Measurements from ENCODE around the gene CDYL. TPM values are rescaled to one million over a fixed set of nuclear protein-coding genes. Genes with fewer than 3 reads are reported as not detected.
A peak's percentile ranks its signal among the peaks of the same experiment; 100 is the strongest.

The CDYL gene
- total and polyA plus RNA-seq, 2 of the 4 experiments (the other 2 are of a cell fraction) = 14.2 to 92.1 TPM

DNA sequence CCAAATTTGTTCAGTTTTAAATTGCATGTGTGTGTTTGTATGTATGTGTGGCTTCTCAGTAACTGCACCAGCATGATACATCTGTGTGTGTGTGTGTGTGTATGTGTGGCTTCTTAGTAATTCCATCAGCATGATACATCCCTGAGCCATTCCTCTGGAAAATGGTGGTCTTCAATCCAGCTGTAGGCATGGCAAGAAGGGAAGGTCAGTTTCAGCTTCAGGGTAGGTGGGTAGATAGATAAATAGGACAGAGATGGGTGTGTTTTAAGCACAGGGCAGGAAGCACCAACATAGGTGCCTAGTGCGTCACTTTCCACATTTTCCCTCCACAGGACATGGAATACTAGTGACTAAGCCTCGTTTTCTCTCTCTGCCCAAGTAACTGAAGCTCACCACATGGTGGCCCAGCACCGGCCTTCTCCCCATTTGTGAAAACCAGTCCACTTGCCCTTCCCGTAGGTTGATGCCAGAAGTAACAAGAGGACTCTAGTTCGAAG, 144.8 kb downstream of the CDYL start:
- Histone ChIP-seq H3K14ac (replicated peaks; ENCODE audit: low read depth, low read length) (0 out of 2 replicates have a peak overlapping the region, but pooled peaks have one; percentile 28), H3K9me3 (ENCODE audit: control insufficient read depth, insufficient read depth, low read length) (no peaks in the 10 kb centered on the region), H4K5ac (ENCODE audit: low read depth, low read length) (no peak overlapping the region), H2AK5ac (ENCODE audit: low read depth, low read length) (no peak overlapping the region), H2BK5ac (ENCODE audit: low read depth, low read length, poor library complexity, severe bottlenecking) (no peak overlapping the region), H3K4ac (ENCODE audit: low read depth, low read length) (no peak overlapping the region), H3K18ac (ENCODE audit: low read depth, low read length) (no peak overlapping the region), H2BK15ac (ENCODE audit: low read depth, low read length) (no peak overlapping the region), H3K4me3 (ENCODE audit: insufficient read depth, low read depth, low read length) (no peak overlapping the region), H3K36me3 (ENCODE audit: control insufficient read depth, insufficient read depth, low read length) (0 out of 2 replicates have a peak, but pooled peaks cover 2% of the 10 kb centered on the region), H3K23ac (ENCODE audit: low read depth, low read length) (no peak overlapping the region), H2AFZ (replicated peaks; ENCODE audit: low read length, poor library complexity) (no peak overlapping the region), H3K4me2 (ENCODE audit: low read depth, low read length) (no peak overlapping the region), H3K27me3 (ENCODE audit: control insufficient read depth, insufficient read depth, low read length) (no peaks in the 10 kb centered on the region), H3K9ac (ENCODE audit: low read depth, low read length) (no peak overlapping the region), H4K20me1 (ENCODE audit: insufficient read depth, low read length) (peaks cover 16% of the 10 kb centered on the region; the same call in 1 of the 2 replicates), H3K56ac (ENCODE audit: extremely low read depth, insufficient read depth, low read length) (no peak overlapping the region), H4K91ac (ENCODE audit: insufficient read depth, low read depth, low read length) (no peak overlapping the region), H3K27ac (ENCODE audit: insufficient read depth, low read length) (no peak overlapping the region), H2AK9ac (replicated peaks; ENCODE audit: low read depth, low read length, poor library complexity) (no peak overlapping the region), H3K4me1 (ENCODE audit: control insufficient read depth, insufficient read depth, low read length) (no peaks in the 10 kb centered on the region), H4K8ac (ENCODE audit: low read depth in 2 of 2, low read length in 2 of 2) (no peak overlapping the region), H2BK120ac (ENCODE audit: low read depth, low read length) (no peak overlapping the region), H2BK20ac (ENCODE audit: low read depth, low read length) (no peak overlapping the region), H3K79me1 (ENCODE audit: low read depth in 1 of 2, low read length in 2 of 2) (peaks cover 37 to 57% of the 10 kb centered on the region in 2 experiments), H3K9me1 (ENCODE audit: insufficient read depth, low read length) (no peaks in the 10 kb centered on the region; the same call in 1 of the 2 replicates)
- 90% methylated on average over 2 of the region's 5 CpGs; no CpG with 5 or more reads in 1 of the 2 experiments for WGBS, 2 experiments (ENCODE audit: extremely low coverage in 2 of 2, insufficient read length in 1 of 2)
- TF ChIP-seq NFE2L2 (IDR thresholded peaks at IDR 0.05; ENCODE audit: low read depth, low read length) (no peak), BHLHE40 (IDR thresholded peaks at IDR 0.05; ENCODE audit: low read depth, low read length) (no peak), SMC3 (IDR thresholded peaks at IDR 0.05; ENCODE audit: low read depth, low read length) (no peak), MAFK (IDR thresholded peaks at IDR 0.05; ENCODE audit: low read depth, low read length) (no peak), RCOR1 (IDR thresholded peaks at IDR 0.05; ENCODE audit: insufficient replicate concordance, low read length) (no peak), MXI1 (IDR thresholded peaks at IDR 0.05; ENCODE audit: borderline replicate concordance, low read depth, low read length) (no peak), CEBPB (IDR thresholded peaks at IDR 0.05; ENCODE audit: low read depth, low read length) (no peak), RAD21 (IDR thresholded peaks at IDR 0.05; ENCODE audit: low read length) (no peak), FOS (IDR thresholded peaks at IDR 0.05; ENCODE audit: low read depth, low read length) (no peak), CHD1 (IDR thresholded peaks at IDR 0.05; ENCODE audit: low read depth, low read length) (no peak), RFX5 (IDR thresholded peaks at IDR 0.05; ENCODE audit: low read depth, low read length) (no peak), MAZ (IDR thresholded peaks at IDR 0.05; ENCODE audit: borderline replicate concordance, low read depth, low read length) (no peak), POLR2A (IDR thresholded peaks at IDR 0.05; ENCODE audit: low read depth, low read length) (no peak)
- TF ChIP-seq, protein P1, sequence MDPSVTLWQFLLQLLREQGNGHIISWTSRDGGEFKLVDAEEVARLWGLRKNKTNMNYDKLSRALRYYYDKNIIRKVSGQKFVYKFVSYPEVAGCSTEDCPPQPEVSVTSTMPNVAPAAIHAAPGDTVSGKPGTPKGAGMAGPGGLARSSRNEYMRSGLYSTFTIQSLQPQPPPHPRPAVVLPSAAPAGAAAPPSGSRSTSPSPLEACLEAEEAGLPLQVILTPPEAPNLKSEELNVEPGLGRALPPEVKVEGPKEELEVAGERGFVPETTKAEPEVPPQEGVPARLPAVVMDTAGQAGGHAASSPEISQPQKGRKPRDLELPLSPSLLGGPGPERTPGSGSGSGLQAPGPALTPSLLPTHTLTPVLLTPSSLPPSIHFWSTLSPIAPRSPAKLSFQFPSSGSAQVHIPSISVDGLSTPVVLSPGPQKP (IDR thresholded peaks at IDR 0.05; ENCODE audit: borderline replicate concordance, low read depth, low read length) = no peak
- TF ChIP-seq, protein P2, sequence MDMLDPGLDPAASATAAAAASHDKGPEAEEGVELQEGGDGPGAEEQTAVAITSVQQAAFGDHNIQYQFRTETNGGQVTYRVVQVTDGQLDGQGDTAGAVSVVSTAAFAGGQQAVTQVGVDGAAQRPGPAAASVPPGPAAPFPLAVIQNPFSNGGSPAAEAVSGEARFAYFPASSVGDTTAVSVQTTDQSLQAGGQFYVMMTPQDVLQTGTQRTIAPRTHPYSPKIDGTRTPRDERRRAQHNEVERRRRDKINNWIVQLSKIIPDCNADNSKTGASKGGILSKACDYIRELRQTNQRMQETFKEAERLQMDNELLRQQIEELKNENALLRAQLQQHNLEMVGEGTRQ (IDR thresholded peaks at IDR 0.05; ENCODE audit: low read depth, low read length) = no peak
- TF ChIP-seq, protein P3, sequence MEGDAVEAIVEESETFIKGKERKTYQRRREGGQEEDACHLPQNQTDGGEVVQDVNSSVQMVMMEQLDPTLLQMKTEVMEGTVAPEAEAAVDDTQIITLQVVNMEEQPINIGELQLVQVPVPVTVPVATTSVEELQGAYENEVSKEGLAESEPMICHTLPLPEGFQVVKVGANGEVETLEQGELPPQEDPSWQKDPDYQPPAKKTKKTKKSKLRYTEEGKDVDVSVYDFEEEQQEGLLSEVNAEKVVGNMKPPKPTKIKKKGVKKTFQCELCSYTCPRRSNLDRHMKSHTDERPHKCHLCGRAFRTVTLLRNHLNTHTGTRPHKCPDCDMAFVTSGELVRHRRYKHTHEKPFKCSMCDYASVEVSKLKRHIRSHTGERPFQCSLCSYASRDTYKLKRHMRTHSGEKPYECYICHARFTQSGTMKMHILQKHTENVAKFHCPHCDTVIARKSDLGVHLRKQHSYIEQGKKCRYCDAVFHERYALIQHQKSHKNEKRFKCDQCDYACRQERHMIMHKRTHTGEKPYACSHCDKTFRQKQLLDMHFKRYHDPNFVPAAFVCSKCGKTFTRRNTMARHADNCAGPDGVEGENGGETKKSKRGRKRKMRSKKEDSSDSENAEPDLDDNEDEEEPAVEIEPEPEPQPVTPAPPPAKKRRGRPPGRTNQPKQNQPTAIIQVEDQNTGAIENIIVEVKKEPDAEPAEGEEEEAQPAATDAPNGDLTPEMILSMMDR (conservative IDR thresholded peaks at IDR 0.05; ENCODE audit: low read depth, low read length) = no peak
- DNase-seq (peak; percentile 52), ATAC-seq (ENCODE audit: low read depth) (no peak)
- BruUV-seq (replicated peaks) = no TSS peak
- POLR2A ChIA-PET (ENCODE audit: unreplicated experiment) = no interaction called here
- CTCF ChIA-PET = no interaction called here
- intact Hi-C loops (cut with micrococcal nuclease) (no loop called here), in situ Hi-C loops (cut with MboI; ENCODE audit: low sequenced_read_pairs) (no loop called here), dilution Hi-C loops (cut with HindIII; ENCODE audit: low sequenced_read_pairs, unreplicated experiment) (no loop called here)

Measured in IMR-90 (cell line).